Trophoblast cell (in vitro differentiated cells and primary cell): Measurements from ENCODE around the gene CGB3.

ENCODE experiments used
- DNase-seq, 2 donors: peaks; one replicate each; pipeline ENCODE4 v3.0.0-alpha.2; 2016
- H2AFZ ChIP-seq: 2 replicates; pipeline ENCODE4 v1.6.1; 2013; ENCODE audit warnings: low read length, moderate library complexity, mild to moderate bottlenecking; ENCODE audit not compliant: insufficient read depth, poor library complexity
- H2AK5ac ChIP-seq: 2 replicates; pipeline ENCODE4 v1.6.1; 2013; ENCODE audit warnings: mild to moderate bottlenecking, low read length
- H2BK120ac ChIP-seq: 2 replicates; pipeline ENCODE4 v1.6.1; 2013; ENCODE audit warnings: low read length, mild to moderate bottlenecking, moderate library complexity; ENCODE audit not compliant: insufficient read depth, poor library complexity
- H2BK12ac ChIP-seq: 2 replicates; pipeline ENCODE4 v1.6.1; 2013; ENCODE audit warnings: mild to moderate bottlenecking, low read length, moderate library complexity
- H2BK5ac ChIP-seq: 2 replicates; pipeline ENCODE4 v1.6.1; 2013; ENCODE audit warnings: low read length, low read depth, moderate library complexity, mild to moderate bottlenecking; ENCODE audit not compliant: poor library complexity
- H3K14ac ChIP-seq: 2 replicates; pipeline ENCODE4 v1.6.1; 2013; ENCODE audit warnings: mild to moderate bottlenecking, low read length
- H3K18ac ChIP-seq: 2 replicates; pipeline ENCODE4 v1.6.1; 2013; ENCODE audit warnings: mild to moderate bottlenecking, low read length
- H3K23ac ChIP-seq: 2 replicates; pipeline ENCODE4 v1.6.1; 2013; ENCODE audit warnings: low read length
- H3K27ac ChIP-seq: 2 replicates; pipeline ENCODE4 v1.5.1; 2013; ENCODE audit warnings: low read depth, mild to moderate bottlenecking, inconsistent platforms, low read length, moderate library complexity
- H3K27me3 ChIP-seq: 2 replicates; pipeline ENCODE4 v1.6.1; 2013; ENCODE audit warnings: inconsistent platforms, mild to moderate bottlenecking, low read length, moderate library complexity; ENCODE audit not compliant: insufficient read depth
- H3K36me3 ChIP-seq, 2 experiments: 1 replicate in 1 of 2; 2 replicates in 1 of 2; pipeline ENCODE4 v1.6.1; 2013; ENCODE audit warnings: low read length in 2 of 2, mild to moderate bottlenecking in 2 of 2, moderate library complexity in 1 of 2; ENCODE audit not compliant: insufficient read depth in 2 of 2, control insufficient read depth in 1 of 2
- H3K4ac ChIP-seq: 2 replicates; pipeline ENCODE4 v1.6.1; 2013; ENCODE audit warnings: low read depth, mild to moderate bottlenecking, low read length, moderate library complexity
- H3K4me1 ChIP-seq, 2 experiments: 1 replicate in 1 of 2; 2 replicates in 1 of 2; pipeline ENCODE4 v1.6.1; 2013; ENCODE audit warnings: low read length in 2 of 2, mild to moderate bottlenecking in 2 of 2, moderate library complexity in 1 of 2; ENCODE audit not compliant: insufficient read depth in 2 of 2, control insufficient read depth in 1 of 2
- H3K4me2 ChIP-seq: 2 replicates; pipeline ENCODE4 v1.6.1; 2013; ENCODE audit warnings: inconsistent platforms, mild to moderate bottlenecking, low read length, moderate library complexity
- H3K4me3 ChIP-seq: 2 replicates; pipeline ENCODE4 v1.5.1; 2013; ENCODE audit warnings: mild to moderate bottlenecking, low read depth, low read length, inconsistent platforms
- H3K79me1 ChIP-seq: one replicate; pipeline ENCODE4 v1.6.1; 2013; ENCODE audit warnings: low read length
- H3K79me2 ChIP-seq: 2 replicates; pipeline ENCODE4 v1.6.1; 2013; ENCODE audit warnings: low read length, mild to moderate bottlenecking; ENCODE audit not compliant: control insufficient read depth, insufficient read depth, poor library complexity
- H3K9ac ChIP-seq: 2 replicates; pipeline ENCODE4 v1.6.1; 2013; ENCODE audit warnings: mild to moderate bottlenecking, low read length
- H3K9me3 ChIP-seq: 2 replicates; pipeline ENCODE4 v1.6.1; 2013; ENCODE audit warnings: low read depth, mild to moderate bottlenecking, control low read depth, inconsistent platforms, low read length; ENCODE audit not compliant: insufficient read depth
- H4K12ac ChIP-seq: 2 replicates; pipeline ENCODE4 v1.6.1; 2013; ENCODE audit warnings: low read depth, mild to moderate bottlenecking, low read length, moderate library complexity
- H4K8ac ChIP-seq: 2 replicates; pipeline ENCODE4 v1.6.1; 2013; ENCODE audit warnings: low read depth, mild to moderate bottlenecking, low read length, moderate library complexity
- H4K91ac ChIP-seq: one replicate; pipeline ENCODE4 v1.6.1; 2013; ENCODE audit warnings: low read depth, mild to moderate bottlenecking, low read length, moderate library complexity
- WGBS: extraction: QIAGEN DNeasy Blood & Tissue Kit; methylation state at CpG from one replicate; pipeline ENCODE4 v1.1.7; 2013; ENCODE audit warnings: missing lambda C conversion rate; ENCODE audit not compliant: insufficient read length, insufficient coverage; ENCODE audit errors: extremely low coverage; 5-methylcytosine and 5-hydroxymethylcytosine counted together

The CGB3 gene

GRCh38 chr19:48991873-48992580 lies 32.1 kb downstream of the CGB3 start:
- peak overlapping the region; percentile 81 for H3K18ac ChIP-seq
- peak overlapping the region; percentile 69 for H2BK120ac ChIP-seq
- H3K27ac ChIP-seq = peak overlapping the region; percentile 70
- no peak overlapping the region for H3K23ac ChIP-seq
- no peak overlapping the region for H2BK12ac ChIP-seq
- peaks cover 21 to 28% of the 10 kb centered on the region in 2 experiments for H3K4me1 ChIP-seq
- peak overlapping the region; percentile 58 for H4K8ac ChIP-seq
- WGBS = no CpG with 5 or more reads among the region's 8 CpGs
- H3K4ac ChIP-seq = peak overlapping the region; percentile 96
- peak overlapping the region; percentile 32 for H2AK5ac ChIP-seq
- H2AFZ ChIP-seq = peak overlapping the region; percentile 13
- peak; percentile 86 for DNase-seq
- peaks cover 18% of the 10 kb centered on the region for H3K79me2 ChIP-seq
- H3K9me3 ChIP-seq = no peaks in the 10 kb centered on the region
- H3K4me3 ChIP-seq = peak overlapping the region; percentile 91
- H3K4me2 ChIP-seq = peak overlapping the region; percentile 86
- peak overlapping the region; percentile 91 for H3K9ac ChIP-seq
- H3K79me1 ChIP-seq = peaks cover 17% of the 10 kb centered on the region
- peak overlapping the region; percentile 73 for H2BK5ac ChIP-seq
- H3K27me3 ChIP-seq = no peaks in the 10 kb centered on the region
- H4K12ac ChIP-seq = peak overlapping the region; percentile 66
- H3K36me3 ChIP-seq = peaks cover 23 to 27% of the 10 kb centered on the region in 2 experiments
- peak overlapping the region; percentile 70 for H4K91ac ChIP-seq
- peak overlapping the region; percentile 80 for H3K14ac ChIP-seq

- no peak overlapping the region for H3K23ac ChIP-seq
- peaks cover 17% of the 10 kb centered on the region for H3K79me1 ChIP-seq
- no peak overlapping the region for H3K27ac ChIP-seq
- H3K18ac ChIP-seq = peak overlapping the region; percentile 42
- peaks cover 18% of the 10 kb centered on the region for H3K79me2 ChIP-seq
- H4K8ac ChIP-seq = no peak overlapping the region
- H3K4me2 ChIP-seq = no peak overlapping the region
- H3K9me3 ChIP-seq = no peaks in the 10 kb centered on the region
- no CpG with 5 or more reads among the region's 22 CpGs for WGBS
- H3K36me3 ChIP-seq = peaks cover 30 to 34% of the 10 kb centered on the region in 2 experiments
- H2AK5ac ChIP-seq = peak overlapping the region; percentile 19
- peaks cover 21 to 28% of the 10 kb centered on the region in 2 experiments for H3K4me1 ChIP-seq
- peak overlapping the region; percentile 93 for H3K4ac ChIP-seq
- H4K12ac ChIP-seq = peak overlapping the region; percentile 8
- H3K27me3 ChIP-seq = no peaks in the 10 kb centered on the region
- H2AFZ ChIP-seq = no peak overlapping the region
- DNase-seq = no peak
- peak overlapping the region; percentile 33 for H3K4me3 ChIP-seq
- H2BK5ac ChIP-seq = no peak overlapping the region
- H3K14ac ChIP-seq = no peak overlapping the region
- H2BK12ac ChIP-seq = no peak overlapping the region
- no peak overlapping the region for H4K91ac ChIP-seq
- H2BK120ac ChIP-seq = no peak overlapping the region
- H3K9ac ChIP-seq = no peak overlapping the region
Observed at GRCh38 chr19:48991011-48991609, 33.0 kb downstream of the CGB3 start.

GRCh38 chr19:48990400-48990799 lies 33.7 kb downstream of the CGB3 start:
- no peak overlapping the region for H2AFZ ChIP-seq
- H3K27me3 ChIP-seq = no peaks in the 10 kb centered on the region
- H2BK5ac ChIP-seq = no peak overlapping the region
- peaks cover 17% of the 10 kb centered on the region for H3K79me1 ChIP-seq
- H2BK120ac ChIP-seq = no peak overlapping the region
- H3K4me2 ChIP-seq = no peak overlapping the region
- no peak overlapping the region for H2BK12ac ChIP-seq
- no peak overlapping the region for H3K23ac ChIP-seq
- H3K4ac ChIP-seq = no peak overlapping the region
- no peak overlapping the region for H2AK5ac ChIP-seq
- H3K79me2 ChIP-seq = peaks cover 18% of the 10 kb centered on the region
- H3K27ac ChIP-seq = no peak overlapping the region
- DNase-seq = peak; percentile 55 to 73
- H3K36me3 ChIP-seq = peaks cover 37 to 41% of the 10 kb centered on the region in 2 experiments
- H3K4me3 ChIP-seq = no peak overlapping the region
- WGBS = no CpG with 5 or more reads among the region's 4 CpGs
- H4K91ac ChIP-seq = no peak overlapping the region
- no peaks in the 10 kb centered on the region for H3K9me3 ChIP-seq
- peaks cover 21 to 28% of the 10 kb centered on the region in 2 experiments for H3K4me1 ChIP-seq
- no peak overlapping the region for H3K18ac ChIP-seq
- no peak overlapping the region for H3K9ac ChIP-seq
- no peak overlapping the region for H4K8ac ChIP-seq
- H4K12ac ChIP-seq = no peak overlapping the region
- H3K14ac ChIP-seq = no peak overlapping the region

GRCh38 chr19:48989701-48990291 lies 34.3 kb downstream of the CGB3 start:
- H3K27me3 ChIP-seq = no peaks in the 10 kb centered on the region
- H4K91ac ChIP-seq = no peak overlapping the region
- no peak overlapping the region for H3K4me2 ChIP-seq
- peaks cover 42 to 47% of the 10 kb centered on the region in 2 experiments for H3K36me3 ChIP-seq
- no peak overlapping the region for H4K8ac ChIP-seq
- H3K79me1 ChIP-seq = peaks cover 17% of the 10 kb centered on the region
- peak overlapping the region; percentile 12 for H2BK12ac ChIP-seq
- no peak overlapping the region for H2AK5ac ChIP-seq
- peak overlapping the region; percentile 41 for H3K27ac ChIP-seq
- no peaks in the 10 kb centered on the region for H3K9me3 ChIP-seq
- DNase-seq = peak; percentile 98 to 99
- H3K4ac ChIP-seq = no peak overlapping the region
- no peak overlapping the region for H3K9ac ChIP-seq
- H4K12ac ChIP-seq = no peak overlapping the region
- no peak overlapping the region for H2AFZ ChIP-seq
- no peak overlapping the region for H2BK5ac ChIP-seq
- H3K4me1 ChIP-seq = peaks cover 21 to 28% of the 10 kb centered on the region in 2 experiments
- peaks cover 18% of the 10 kb centered on the region for H3K79me2 ChIP-seq
- no peak overlapping the region for H2BK120ac ChIP-seq
- no peak overlapping the region for H3K23ac ChIP-seq
- no peak overlapping the region for H3K14ac ChIP-seq
- no peak overlapping the region for H3K4me3 ChIP-seq
- WGBS = no CpG with 5 or more reads among the region's 17 CpGs
- no peak overlapping the region for H3K18ac ChIP-seq
